ENCODE results near the gene PSME3IP1. TPM values are rescaled to one million over a fixed set of nuclear protein-coding genes. Genes with fewer than 3 reads are reported as not detected.

Gene PSME3IP1
- total RNA-seq, 3 donors from 2014 or later (not counting 1 experiment from before 2014, with no cell fraction given) = 129 to 148 (median 133) TPM

GRCh38 chr16:57223057-57223456 lies 37.2 kb upstream of the PSME3IP1 start:
- Histone ChIP-seq H3K27ac (ENCODE audit: low read length) (no peak overlapping the region), H3K4me3 (ENCODE audit: low read length) (no peak overlapping the region), H3K4me1 (ENCODE audit: control insufficient read depth, insufficient read depth, low read length) (no peaks in the 10 kb centered on the region), H3K9me3 (ENCODE audit: control insufficient read depth, insufficient read depth, low read length) (no peaks in the 10 kb centered on the region), H3K36me3 (ENCODE audit: control insufficient read depth, insufficient read depth, low read length) (peaks cover 79% of the 10 kb centered on the region), H3K27me3 (ENCODE audit: control insufficient read depth, insufficient read depth, low read length) (no peaks in the 10 kb centered on the region)
- TF ChIP-seq, protein P1, sequence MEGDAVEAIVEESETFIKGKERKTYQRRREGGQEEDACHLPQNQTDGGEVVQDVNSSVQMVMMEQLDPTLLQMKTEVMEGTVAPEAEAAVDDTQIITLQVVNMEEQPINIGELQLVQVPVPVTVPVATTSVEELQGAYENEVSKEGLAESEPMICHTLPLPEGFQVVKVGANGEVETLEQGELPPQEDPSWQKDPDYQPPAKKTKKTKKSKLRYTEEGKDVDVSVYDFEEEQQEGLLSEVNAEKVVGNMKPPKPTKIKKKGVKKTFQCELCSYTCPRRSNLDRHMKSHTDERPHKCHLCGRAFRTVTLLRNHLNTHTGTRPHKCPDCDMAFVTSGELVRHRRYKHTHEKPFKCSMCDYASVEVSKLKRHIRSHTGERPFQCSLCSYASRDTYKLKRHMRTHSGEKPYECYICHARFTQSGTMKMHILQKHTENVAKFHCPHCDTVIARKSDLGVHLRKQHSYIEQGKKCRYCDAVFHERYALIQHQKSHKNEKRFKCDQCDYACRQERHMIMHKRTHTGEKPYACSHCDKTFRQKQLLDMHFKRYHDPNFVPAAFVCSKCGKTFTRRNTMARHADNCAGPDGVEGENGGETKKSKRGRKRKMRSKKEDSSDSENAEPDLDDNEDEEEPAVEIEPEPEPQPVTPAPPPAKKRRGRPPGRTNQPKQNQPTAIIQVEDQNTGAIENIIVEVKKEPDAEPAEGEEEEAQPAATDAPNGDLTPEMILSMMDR (IDR thresholded peaks at IDR 0.05) = no peak
- no peaks in the 10 kb centered on the region for H3K9me3 Mint-ChIP-seq
- intact Hi-C loops (cut with micrococcal nuclease) = no loop called here
- DNase-seq (no peak), ATAC-seq (no peak)
- H3K36me3 Mint-ChIP-seq = peaks cover 29% of the 10 kb centered on the region
- WGBS (ENCODE audit: insufficient coverage) = no CpG with 5 or more reads among the region's 1 CpG
- no peak overlapping the region for H3K27ac Mint-ChIP-seq
- no peaks in the 10 kb centered on the region for H3K4me1 Mint-ChIP-seq
- no peak overlapping the region for H3K4me3 Mint-ChIP-seq
- no peaks in the 10 kb centered on the region for H3K27me3 Mint-ChIP-seq (ENCODE audit: low read depth in 2 of 2)

DNA sequence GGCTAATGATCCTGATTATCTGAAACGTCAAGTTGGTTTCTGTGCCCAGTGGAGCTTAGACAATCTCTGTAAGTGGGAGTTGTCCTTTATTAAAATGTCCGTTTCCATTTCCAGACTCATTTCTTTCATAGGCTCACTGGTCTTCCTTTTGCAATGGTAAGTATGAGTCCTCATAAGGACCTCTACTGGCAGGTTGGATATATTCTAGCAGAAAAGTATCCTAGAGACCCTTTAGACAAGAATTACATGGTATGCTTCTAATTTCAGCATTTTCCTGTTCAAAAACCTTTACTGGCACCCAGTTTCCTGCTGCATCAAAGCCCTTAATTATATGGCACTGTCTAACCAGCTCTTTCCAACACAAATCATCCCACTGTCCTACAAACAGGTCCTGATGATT lies 31.1 kb upstream of the PSME3IP1 start:
- Mint-ChIP-seq H3K4me3 (no peak overlapping the region), H3K27ac (no peak overlapping the region), H3K9me3 (peaks cover 0 to 7% of the 10 kb centered on the region in 2 donors), H3K4me1 (no peaks in the 10 kb centered on the region), H3K27me3 (ENCODE audit: low read depth in 2 of 2) (no peaks in the 10 kb centered on the region), H3K36me3 (peaks cover 59% of the 10 kb centered on the region)
- TF ChIP-seq, protein P1 (IDR thresholded peaks at IDR 0.05) = no peak
- Histone ChIP-seq H3K4me3 (ENCODE audit: low read length) (no peak overlapping the region), H3K27me3 (ENCODE audit: control insufficient read depth, insufficient read depth, low read length) (no peaks in the 10 kb centered on the region), H3K27ac (ENCODE audit: low read length) (no peak overlapping the region), H3K9me3 (ENCODE audit: control insufficient read depth, insufficient read depth, low read length) (peaks cover 6% of the 10 kb centered on the region), H3K4me1 (ENCODE audit: control insufficient read depth, insufficient read depth, low read length) (no peaks in the 10 kb centered on the region), H3K36me3 (ENCODE audit: control insufficient read depth, insufficient read depth, low read length) (peaks cover 77% of the 10 kb centered on the region)
- intact Hi-C loops (cut with micrococcal nuclease) = no loop called here
- WGBS (ENCODE audit: insufficient coverage) = 100% methylated on average over 2 of the region's 2 CpGs
- DNase-seq = no peak
- no peak for ATAC-seq

DNA sequence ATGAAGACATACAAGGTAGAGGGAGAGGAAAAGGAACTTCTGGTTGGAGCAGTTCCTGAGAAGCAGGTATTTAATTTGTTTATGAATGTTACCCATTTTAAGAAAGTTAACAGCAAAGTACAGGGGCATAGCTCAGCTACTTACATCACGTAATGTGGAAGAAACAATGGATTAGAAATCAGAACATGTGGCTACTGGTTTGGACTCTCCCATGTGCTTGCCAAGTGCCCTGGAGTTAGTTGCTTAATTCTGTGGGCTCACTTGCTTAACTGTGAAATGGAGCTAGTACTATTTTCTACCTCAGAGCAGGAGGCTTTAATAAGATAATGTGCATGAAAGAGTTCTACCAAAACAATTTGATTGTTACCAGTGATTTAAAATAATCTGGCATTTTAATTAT lies 27.6 kb upstream of the PSME3IP1 start:
- Mint-ChIP-seq H3K27me3 (ENCODE audit: low read depth in 2 of 2) (no peaks in the 10 kb centered on the region), H3K9me3 (peaks cover 0 to 7% of the 10 kb centered on the region in 2 donors), H3K27ac (no peak overlapping the region), H3K4me1 (no peaks in the 10 kb centered on the region), H3K4me3 (no peak overlapping the region), H3K36me3 (peaks cover 38% of the 10 kb centered on the region)
- TF ChIP-seq, protein P1 (IDR thresholded peaks at IDR 0.05) = no peak
- no peaks in the 10 kb centered on the region for H3K4me1 ChIP-seq (ENCODE audit: control insufficient read depth, insufficient read depth, low read length)
- H3K27me3 ChIP-seq (ENCODE audit: control insufficient read depth, insufficient read depth, low read length) = no peaks in the 10 kb centered on the region
- H3K4me3 ChIP-seq (ENCODE audit: low read length) = no peak overlapping the region
- intact Hi-C loops (cut with micrococcal nuclease) = no loop called here
- H3K9me3 ChIP-seq (ENCODE audit: control insufficient read depth, insufficient read depth, low read length) = peaks cover 6% of the 10 kb centered on the region
- H3K36me3 ChIP-seq (ENCODE audit: control insufficient read depth, insufficient read depth, low read length) = peaks cover 70% of the 10 kb centered on the region
- no peak for DNase-seq
- no peak overlapping the region for H3K27ac ChIP-seq (ENCODE audit: low read length)
- WGBS (ENCODE audit: insufficient coverage) = 90% methylated on average over 1 of the region's 1 CpG
- no peak for ATAC-seq

DNA sequence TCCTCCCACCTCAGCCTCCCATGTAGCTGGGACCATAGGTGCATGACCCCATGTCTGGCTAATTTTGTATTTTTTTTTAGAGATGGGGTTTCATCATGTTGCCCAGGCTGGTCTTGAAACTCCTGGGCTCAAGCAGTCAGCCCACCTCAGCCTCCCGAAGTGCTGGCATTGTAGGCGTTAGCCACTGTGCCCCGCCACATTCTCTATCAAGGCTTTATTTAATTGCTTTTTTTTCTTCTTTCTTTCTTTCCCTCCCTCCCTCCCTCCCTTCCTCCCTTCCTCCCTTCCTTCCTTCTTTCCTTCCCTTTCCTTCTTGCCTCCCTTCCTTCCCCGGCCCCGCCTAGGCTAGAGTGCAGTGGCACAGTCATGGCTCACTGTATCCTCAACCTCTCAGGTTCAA lies 23.9 kb upstream of the PSME3IP1 start:
- peaks cover 22% of the 10 kb centered on the region for H3K36me3 Mint-ChIP-seq

More for the DNA sequence above, 23.9 kb upstream of the PSME3IP1 start:
- DNase-seq (no peak), ATAC-seq (no peak)
- Mint-ChIP-seq H3K27me3 (ENCODE audit: low read depth in 2 of 2) (no peaks in the 10 kb centered on the region), H3K4me3 (no peak overlapping the region), H3K27ac (no peak overlapping the region), H3K4me1 (no peaks in the 10 kb centered on the region), H3K9me3 (no peaks in the 10 kb centered on the region)
- no peak overlapping the region for H3K27ac ChIP-seq (ENCODE audit: low read length)
- TF ChIP-seq, protein P1 (IDR thresholded peaks at IDR 0.05) = no peak
- no peaks in the 10 kb centered on the region for H3K27me3 ChIP-seq (ENCODE audit: control insufficient read depth, insufficient read depth, low read length)
- intact Hi-C loops (cut with micrococcal nuclease) = no loop called here
- 97% methylated on average over 5 of the region's 5 CpGs for WGBS (ENCODE audit: insufficient coverage)
- H3K36me3 ChIP-seq (ENCODE audit: control insufficient read depth, insufficient read depth, low read length) = peaks cover 66% of the 10 kb centered on the region
- H3K9me3 ChIP-seq (ENCODE audit: control insufficient read depth, insufficient read depth, low read length) = no peaks in the 10 kb centered on the region
- H3K4me3 ChIP-seq (ENCODE audit: low read length) = no peak overlapping the region
- H3K4me1 ChIP-seq (ENCODE audit: control insufficient read depth, insufficient read depth, low read length) = no peaks in the 10 kb centered on the region

All from natural killer cell (primary cell).